ENCODE data around the gene FHIT.

FHIT gene

GRCh38 chr3:60781935-60782334 is 469.3 kb downstream of the FHIT start:
- Histone ChIP-seq H3K4me2 (ENCODE audit: low read length) (no peak overlapping the region), H4K20me1 (ENCODE audit: control insufficient read depth, insufficient read depth, low read depth, low read length) (no peaks in the 10 kb centered on the region), H3K4me3 (ENCODE audit: low read length) (no peak overlapping the region), H3K79me2 (ENCODE audit: control insufficient read depth, low read length) (no peaks in the 10 kb centered on the region), H3K9me2 (replicated peaks; ENCODE audit: control insufficient read depth, low read length) (no peaks in the 10 kb centered on the region), H3K4me1 (ENCODE audit: control insufficient read depth, low read length) (no peaks in the 10 kb centered on the region), H3K27ac (ENCODE audit: low read depth, low read length) (no peak overlapping the region), H3K36me3 (ENCODE audit: control insufficient read depth, low read length) (no peaks in the 10 kb centered on the region), H3F3A (ENCODE audit: control insufficient read depth, insufficient read depth) (no peaks in the 10 kb centered on the region), H3K9me3 (ENCODE audit: control insufficient read depth, insufficient read depth, low read length) (no peaks in the 10 kb centered on the region; the same call in 1 of the 2 replicates), H3K27me3 (ENCODE audit: control insufficient read depth, low read length) (no peaks in the 10 kb centered on the region)
- TF ChIP-seq, protein P1, sequence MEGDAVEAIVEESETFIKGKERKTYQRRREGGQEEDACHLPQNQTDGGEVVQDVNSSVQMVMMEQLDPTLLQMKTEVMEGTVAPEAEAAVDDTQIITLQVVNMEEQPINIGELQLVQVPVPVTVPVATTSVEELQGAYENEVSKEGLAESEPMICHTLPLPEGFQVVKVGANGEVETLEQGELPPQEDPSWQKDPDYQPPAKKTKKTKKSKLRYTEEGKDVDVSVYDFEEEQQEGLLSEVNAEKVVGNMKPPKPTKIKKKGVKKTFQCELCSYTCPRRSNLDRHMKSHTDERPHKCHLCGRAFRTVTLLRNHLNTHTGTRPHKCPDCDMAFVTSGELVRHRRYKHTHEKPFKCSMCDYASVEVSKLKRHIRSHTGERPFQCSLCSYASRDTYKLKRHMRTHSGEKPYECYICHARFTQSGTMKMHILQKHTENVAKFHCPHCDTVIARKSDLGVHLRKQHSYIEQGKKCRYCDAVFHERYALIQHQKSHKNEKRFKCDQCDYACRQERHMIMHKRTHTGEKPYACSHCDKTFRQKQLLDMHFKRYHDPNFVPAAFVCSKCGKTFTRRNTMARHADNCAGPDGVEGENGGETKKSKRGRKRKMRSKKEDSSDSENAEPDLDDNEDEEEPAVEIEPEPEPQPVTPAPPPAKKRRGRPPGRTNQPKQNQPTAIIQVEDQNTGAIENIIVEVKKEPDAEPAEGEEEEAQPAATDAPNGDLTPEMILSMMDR (IDR thresholded peaks at IDR 0.05; ENCODE audit: low read depth, low read length, poor library complexity, severe bottlenecking) = no peak
- TF ChIP-seq EZH2phosphoT487 (IDR thresholded peaks at IDR 0.05; ENCODE audit: borderline replicate concordance, low read length) = no peak

DNA sequence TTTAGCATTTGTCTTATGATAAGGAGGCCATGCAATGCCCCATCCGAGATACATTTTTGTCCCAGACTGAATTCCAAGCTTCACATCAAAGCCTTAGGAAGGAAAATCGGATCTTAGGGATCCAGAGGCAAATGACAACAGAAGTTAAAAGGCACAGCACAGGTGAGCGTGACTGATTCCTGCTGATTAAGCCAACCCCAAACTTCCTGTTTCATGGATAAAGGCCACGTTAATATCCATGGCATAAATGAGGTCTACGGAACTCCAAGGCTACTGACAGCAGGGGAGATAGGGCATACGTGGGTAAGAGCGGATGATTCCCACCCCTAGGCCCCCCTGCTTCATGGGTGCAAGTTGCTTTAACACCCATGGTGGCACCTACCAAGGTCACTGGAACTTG is 471.6 kb downstream of the FHIT start:
- Histone ChIP-seq H3F3A (ENCODE audit: control insufficient read depth, insufficient read depth) (no peaks in the 10 kb centered on the region), H3K9me2 (replicated peaks; ENCODE audit: control insufficient read depth, low read length) (no peaks in the 10 kb centered on the region), H3K27ac (ENCODE audit: low read depth, low read length) (no peak overlapping the region), H3K4me1 (ENCODE audit: control insufficient read depth, low read length) (no peaks in the 10 kb centered on the region), H3K4me2 (ENCODE audit: low read length) (no peak overlapping the region), H3K36me3 (ENCODE audit: control insufficient read depth, low read length) (no peaks in the 10 kb centered on the region), H4K20me1 (ENCODE audit: control insufficient read depth, insufficient read depth, low read depth, low read length) (no peaks in the 10 kb centered on the region), H3K79me2 (ENCODE audit: control insufficient read depth, low read length) (no peaks in the 10 kb centered on the region), H3K9me3 (ENCODE audit: control insufficient read depth, insufficient read depth, low read length) (peaks cover 3% of the 10 kb centered on the region), H3K27me3 (ENCODE audit: control insufficient read depth, low read length) (no peaks in the 10 kb centered on the region), H3K4me3 (ENCODE audit: low read length) (no peak overlapping the region)
- TF ChIP-seq, protein P1 (IDR thresholded peaks at IDR 0.05; ENCODE audit: low read depth, low read length, poor library complexity, severe bottlenecking) = no peak
- TF ChIP-seq EZH2phosphoT487 (IDR thresholded peaks at IDR 0.05; ENCODE audit: borderline replicate concordance, low read length) = no peak

DNA sequence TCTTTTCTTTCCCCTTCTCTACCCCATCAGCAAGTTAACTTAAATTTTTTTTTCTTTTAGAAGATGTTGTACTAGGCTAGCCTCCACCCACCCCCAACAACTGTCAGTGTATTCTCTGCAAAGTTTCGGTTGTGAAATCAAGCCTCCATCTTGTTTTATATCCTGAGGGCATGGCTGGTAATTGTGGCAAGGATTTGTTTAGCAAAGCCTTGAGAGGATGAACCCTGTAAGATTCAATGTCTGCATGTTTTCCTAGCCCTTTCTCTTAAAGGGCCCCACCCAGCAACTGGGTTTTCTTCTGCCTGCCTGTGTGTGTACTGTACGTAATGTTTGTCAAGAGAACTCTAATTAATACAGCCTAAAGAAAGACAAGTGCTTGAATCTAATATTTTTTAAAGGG is 475.3 kb downstream of the FHIT start:
- TF ChIP-seq, protein P1 (IDR thresholded peaks at IDR 0.05; ENCODE audit: low read depth, low read length, poor library complexity, severe bottlenecking) = no peak
- no peak for TF ChIP-seq EZH2phosphoT487 (IDR thresholded peaks at IDR 0.05; ENCODE audit: borderline replicate concordance, low read length)
- no peak overlapping the region for H3K27ac ChIP-seq (ENCODE audit: low read depth, low read length)
- no peaks in the 10 kb centered on the region for H3K9me2 ChIP-seq (replicated peaks; ENCODE audit: control insufficient read depth, low read length)
- H3K27me3 ChIP-seq (ENCODE audit: control insufficient read depth, low read length) = no peaks in the 10 kb centered on the region
- H3K9me3 ChIP-seq (ENCODE audit: control insufficient read depth, insufficient read depth, low read length) = peaks cover 3% of the 10 kb centered on the region
- H3K4me3 ChIP-seq (ENCODE audit: low read length) = no peak overlapping the region
- H4K20me1 ChIP-seq (ENCODE audit: control insufficient read depth, insufficient read depth, low read depth, low read length) = no peaks in the 10 kb centered on the region
- H3F3A ChIP-seq (ENCODE audit: control insufficient read depth, insufficient read depth) = no peaks in the 10 kb centered on the region
- H3K36me3 ChIP-seq (ENCODE audit: control insufficient read depth, low read length) = no peaks in the 10 kb centered on the region
- no peaks in the 10 kb centered on the region for H3K79me2 ChIP-seq (ENCODE audit: control insufficient read depth, low read length)
- no peaks in the 10 kb centered on the region for H3K4me1 ChIP-seq (ENCODE audit: control insufficient read depth, low read length)
- H3K4me2 ChIP-seq (ENCODE audit: low read length) = no peak overlapping the region

- Histone ChIP-seq H3K9me3 (ENCODE audit: control insufficient read depth, insufficient read depth, low read length) (peaks cover 3% of the 10 kb centered on the region), H3K27me3 (ENCODE audit: control insufficient read depth, low read length) (no peaks in the 10 kb centered on the region), H3F3A (ENCODE audit: control insufficient read depth, insufficient read depth) (no peaks in the 10 kb centered on the region), H3K9me2 (replicated peaks; ENCODE audit: control insufficient read depth, low read length) (no peaks in the 10 kb centered on the region), H3K4me2 (ENCODE audit: low read length) (no peak overlapping the region), H3K4me1 (ENCODE audit: control insufficient read depth, low read length) (no peaks in the 10 kb centered on the region), H3K27ac (ENCODE audit: low read depth, low read length) (no peak overlapping the region), H4K20me1 (ENCODE audit: control insufficient read depth, insufficient read depth, low read depth, low read length) (no peaks in the 10 kb centered on the region), H3K4me3 (ENCODE audit: low read length) (no peak overlapping the region), H3K36me3 (ENCODE audit: control insufficient read depth, low read length) (no peaks in the 10 kb centered on the region), H3K79me2 (ENCODE audit: control insufficient read depth, low read length) (no peaks in the 10 kb centered on the region)
- no peak for TF ChIP-seq EZH2phosphoT487 (IDR thresholded peaks at IDR 0.05; ENCODE audit: borderline replicate concordance, low read length)
- TF ChIP-seq, protein P1 (IDR thresholded peaks at IDR 0.05; ENCODE audit: low read depth, low read length, poor library complexity, severe bottlenecking) = no peak
Measured at GRCh38 chr3:60774617-60775016, 476.6 kb downstream of the FHIT start.
